Ramos (cell line): ENCODE data around the gene BICDL1.

Experiments
- in situ Hi-C: fragments of 300-500 bp; cut with MboI; formaldehyde crosslinking; loops from one replicate; pipeline ENCODE4 v1.14.3; 2022; ENCODE audit warnings: low sequenced_read_pairs; ENCODE audit not compliant: unreplicated experiment

Gene BICDL1

DNA sequence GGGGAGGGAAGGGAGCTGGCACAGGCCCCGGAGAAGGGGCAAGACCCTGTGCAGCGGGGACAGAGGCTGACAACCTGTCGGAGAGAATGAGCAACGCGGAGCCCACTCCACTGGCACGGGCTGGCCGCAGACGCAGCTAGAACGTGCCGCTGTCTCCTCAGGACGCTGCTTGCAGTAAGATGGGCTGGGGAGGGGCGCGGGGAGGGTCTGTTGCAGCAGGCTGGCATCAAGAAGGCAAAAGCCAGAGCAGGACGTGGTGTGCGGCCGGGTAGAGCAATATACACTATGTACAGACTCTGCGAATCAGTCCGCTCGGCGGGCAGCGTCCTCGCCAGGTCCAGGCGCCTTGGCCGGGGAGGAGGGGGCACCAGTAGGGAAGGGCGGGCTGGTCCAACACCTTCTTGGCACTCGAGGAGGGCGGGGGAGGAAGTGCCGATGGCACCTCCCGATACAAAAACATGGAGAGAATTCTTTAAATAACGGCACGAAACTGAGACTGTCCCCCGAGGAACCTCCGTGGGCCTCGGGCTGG, 107.7 kb downstream of the BICDL1 start:
- in situ Hi-C loops, result no loop called here

DNA sequence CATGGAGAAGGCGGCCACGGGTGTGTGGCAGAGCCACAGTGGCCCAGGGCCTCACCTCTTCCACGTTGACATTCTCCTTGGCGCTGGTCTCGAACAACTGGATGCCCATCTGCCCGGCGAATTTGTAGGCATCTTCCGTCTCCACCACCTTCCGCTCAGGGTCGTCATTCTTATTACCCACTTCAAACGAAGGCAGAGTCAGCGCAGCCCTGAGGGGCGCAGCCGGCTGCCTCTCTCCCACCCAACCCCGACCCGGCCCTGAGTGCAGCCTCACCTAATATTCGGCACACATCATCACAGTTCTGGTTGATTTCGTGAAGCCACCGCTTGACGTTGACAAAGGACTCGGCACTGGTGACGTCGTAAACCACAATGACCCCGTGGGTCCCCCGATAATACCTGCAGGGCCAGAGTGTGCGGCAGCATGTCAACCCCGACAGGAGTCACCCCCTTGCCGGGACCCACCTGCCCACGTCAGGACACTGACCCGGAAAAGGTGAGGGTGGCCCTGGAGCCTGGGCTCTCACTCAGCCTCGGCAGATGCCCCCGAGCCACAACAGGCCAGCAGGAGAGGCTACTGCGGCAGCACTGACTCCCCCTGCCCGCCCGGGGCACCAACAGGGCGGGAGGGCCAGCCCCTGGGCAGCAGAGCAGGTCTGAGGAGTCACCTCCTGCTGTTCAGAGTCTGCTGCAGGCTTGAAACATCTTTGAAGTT, 109.9 kb downstream of the BICDL1 start:
- in situ Hi-C loops, result no loop called here

DNA sequence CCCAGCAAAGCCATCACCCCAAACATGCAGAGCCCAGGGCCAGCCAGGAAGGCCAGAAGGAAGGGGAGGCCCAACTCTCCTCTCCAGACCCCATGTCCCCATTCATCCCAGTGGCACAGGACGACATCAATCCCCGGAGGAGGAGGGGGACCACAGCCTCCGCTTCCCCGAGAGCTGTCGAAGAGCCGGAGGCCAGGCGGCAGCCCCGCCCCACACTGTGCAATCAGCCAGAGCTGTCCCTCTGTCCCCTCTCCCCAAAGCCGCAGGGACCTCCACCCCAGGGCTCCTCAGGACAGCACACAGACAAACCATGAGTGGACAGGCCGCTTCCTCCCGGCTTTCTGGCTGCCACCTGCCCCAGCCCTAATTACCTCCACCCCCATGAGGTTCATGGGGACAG, 110.7 kb downstream of the BICDL1 start:
- in situ Hi-C loops, result no loop called here

DNA sequence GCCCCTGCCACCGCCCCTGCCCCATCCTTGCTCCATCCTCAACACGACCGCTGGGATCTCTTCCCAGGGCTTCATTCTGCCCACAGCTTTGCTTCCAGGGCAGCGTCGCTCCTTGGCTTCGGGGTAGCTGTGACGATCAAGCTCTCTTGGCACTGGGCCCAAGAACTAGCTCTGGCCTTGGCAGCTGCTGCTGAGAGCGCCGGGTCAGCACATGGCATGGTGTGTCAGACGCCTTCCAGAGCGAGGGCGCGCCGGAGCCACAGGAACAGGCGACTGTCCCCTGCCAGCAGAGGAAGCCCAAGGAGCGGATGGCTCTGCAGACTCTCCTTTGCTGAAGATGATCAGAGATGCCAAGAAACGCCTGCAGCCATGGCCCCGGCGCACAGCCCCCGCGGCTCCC, 111.6 kb downstream of the BICDL1 start:
- in situ Hi-C loops, result no loop called here

DNA sequence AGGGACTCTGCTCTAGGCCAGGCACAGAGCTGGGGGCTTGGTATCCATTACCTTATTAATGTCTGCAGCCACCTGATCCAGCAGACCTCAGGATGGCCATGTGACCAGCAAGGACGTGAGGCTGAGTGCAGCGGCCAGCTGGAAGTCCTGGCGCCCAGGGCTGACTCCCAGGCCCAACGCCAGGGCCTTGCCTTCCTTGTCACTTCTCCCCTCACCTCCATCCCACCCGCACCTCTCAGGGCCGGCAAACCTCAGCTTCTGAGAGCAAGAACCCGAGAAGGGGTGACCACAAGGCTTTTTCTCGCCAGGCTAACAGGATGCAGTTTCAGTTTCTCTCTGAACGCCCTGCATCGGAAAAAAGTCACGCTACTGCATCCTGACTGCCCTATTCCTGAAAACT, 112.1 kb downstream of the BICDL1 start:
- in situ Hi-C loops, result no loop called here

DNA sequence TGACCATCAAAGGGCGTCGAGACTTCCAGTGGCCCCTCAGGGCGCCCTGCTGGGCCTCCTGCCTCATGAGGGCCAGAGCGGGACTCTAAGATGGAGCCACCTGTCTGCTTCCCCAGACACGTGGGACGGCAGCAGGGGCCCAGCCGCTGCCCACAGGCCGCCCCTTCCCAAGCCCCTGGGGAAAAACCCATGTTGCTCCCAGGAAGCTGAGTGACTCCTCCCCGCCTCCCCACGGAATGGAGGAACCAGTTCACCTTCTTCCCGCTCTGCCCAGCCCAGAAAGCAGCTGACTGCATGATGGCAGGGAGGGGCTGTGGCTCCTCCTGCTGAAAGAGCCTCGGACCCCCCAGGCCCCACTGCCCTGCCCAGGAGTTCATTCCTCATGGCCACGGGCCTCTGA, 112.6 kb downstream of the BICDL1 start:
- in situ Hi-C loops, result no loop called here

DNA sequence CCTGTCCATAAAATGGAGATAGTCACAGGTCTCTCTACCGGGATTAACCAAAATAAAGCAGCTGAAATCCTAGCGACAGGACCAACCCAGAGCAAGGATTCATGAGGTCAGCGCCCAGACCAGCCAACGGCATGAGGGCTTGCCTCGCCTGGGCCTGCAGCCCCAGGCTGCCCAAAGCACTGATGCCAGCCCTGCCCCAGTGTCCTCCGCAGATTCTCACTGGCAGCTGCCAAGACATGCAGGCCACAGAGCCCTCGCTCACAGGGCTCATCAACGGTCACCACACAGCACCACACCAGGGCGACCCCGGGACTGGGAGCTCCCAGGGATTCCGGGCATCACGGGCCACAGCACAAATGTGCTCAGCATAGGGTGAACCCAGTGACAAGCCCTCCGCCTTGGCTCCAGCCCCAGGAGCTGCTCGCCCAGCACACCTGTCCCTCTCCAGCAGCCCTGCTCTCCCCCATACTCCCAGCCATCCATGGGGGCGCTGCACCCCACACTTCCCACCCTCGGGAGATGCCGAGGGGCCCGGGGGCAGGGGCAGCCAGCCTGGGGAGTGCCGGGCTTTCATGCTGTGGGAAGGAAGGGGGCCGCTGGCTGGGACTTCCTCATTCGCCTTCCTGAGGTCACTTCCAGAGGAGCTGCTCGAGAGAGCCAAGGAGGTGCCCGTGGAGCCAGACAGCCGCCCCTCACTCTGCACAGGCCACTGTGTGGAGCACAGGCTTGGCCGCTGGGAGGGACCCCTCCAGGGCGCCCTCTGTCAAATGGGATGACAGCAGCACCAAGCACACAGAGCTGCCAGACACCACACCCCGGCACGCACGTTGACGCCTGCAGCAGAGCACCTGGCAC, 113.4 kb downstream of the BICDL1 start:
- in situ Hi-C loops, result no loop called here

DNA sequence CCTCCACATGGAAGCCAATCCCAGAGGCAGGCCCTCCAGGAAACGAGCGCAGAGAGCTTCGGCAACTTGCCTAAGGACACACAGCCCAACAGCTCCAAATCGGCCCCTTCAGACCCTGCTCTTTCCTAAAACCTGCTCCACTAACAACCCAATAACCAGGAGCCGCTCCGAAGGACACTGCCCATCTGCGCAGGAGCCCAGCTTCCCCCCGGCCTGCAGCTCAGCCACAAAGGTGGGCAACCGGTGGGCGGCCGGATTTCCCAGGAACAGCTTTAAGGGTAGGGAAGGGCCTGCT, 114.0 kb downstream of the BICDL1 start:
- in situ Hi-C loops, result no loop called here

DNA sequence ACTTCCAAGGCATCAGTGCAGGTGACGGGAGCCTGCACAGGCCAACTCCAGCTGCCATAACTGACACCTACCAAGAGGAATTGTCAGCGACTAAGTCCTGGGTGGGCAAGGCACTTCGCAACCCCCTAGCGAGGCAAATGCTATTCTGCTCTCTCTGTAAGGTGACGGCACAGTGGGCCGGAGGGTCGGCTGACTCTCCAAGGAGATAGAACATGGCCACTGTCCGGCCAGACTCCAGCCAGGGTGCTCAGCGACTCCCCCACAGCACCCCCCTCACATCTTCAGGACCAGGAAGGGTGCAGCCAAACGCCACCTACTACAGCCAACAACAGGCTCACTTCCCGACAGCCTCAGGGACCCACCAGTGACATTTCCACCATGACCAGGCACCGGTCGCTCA, 114.3 kb downstream of the BICDL1 start:
- in situ Hi-C loops, result no loop called here

DNA sequence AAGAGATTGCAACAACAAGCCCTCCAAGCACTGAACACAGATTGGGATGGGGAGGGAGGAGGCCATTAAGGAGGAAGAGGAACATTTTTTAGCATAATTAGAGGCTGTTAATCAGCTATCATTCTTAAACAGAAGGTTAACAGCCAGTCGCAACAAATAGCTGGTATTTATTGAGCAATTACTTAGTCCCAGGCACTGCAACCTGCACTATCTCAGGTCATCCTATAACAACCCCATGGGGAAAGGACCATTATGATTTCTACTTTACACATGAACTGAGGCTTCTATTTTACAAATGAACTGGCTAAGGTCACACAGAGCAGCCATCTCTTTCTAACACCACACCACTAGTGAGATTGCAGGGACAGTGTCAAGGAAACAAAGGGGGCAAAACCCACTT, 117.1 kb downstream of the BICDL1 start:
- in situ Hi-C loops, result no loop called here

DNA sequence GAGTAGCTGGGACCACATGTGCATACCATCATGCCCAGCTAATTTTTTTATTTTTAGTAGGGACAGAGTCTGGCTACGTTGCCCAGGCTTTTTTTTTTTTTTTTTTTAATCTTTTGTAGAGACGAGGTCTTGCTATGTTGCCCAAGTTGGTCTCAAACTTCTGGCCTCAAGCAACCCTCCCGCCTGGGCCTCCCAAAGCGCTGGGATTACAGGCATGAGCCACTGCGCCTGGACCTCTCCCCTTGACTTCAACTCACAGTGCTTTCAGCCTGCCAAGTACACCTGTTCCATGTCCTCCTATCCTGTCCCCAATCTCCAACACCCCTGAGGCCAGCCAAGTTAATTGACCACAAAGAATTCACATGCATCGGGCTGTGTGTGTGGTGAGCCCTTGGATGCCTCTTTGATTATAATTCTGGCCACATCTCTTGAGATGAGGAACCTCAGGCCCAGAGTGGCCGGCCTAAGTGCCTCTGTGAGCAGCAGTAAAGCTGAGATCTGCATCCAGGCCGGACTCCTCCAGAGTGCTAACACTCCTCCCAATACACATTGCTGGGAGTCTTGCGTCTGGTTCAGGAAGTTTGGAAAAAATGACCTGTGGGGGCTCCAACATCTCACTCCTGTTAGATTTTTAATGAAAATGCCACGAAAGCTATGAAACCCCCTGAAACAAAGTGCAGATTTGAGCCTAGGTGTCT, 120.7 kb downstream of the BICDL1 start:
- in situ Hi-C loops, result no loop called here

DNA sequence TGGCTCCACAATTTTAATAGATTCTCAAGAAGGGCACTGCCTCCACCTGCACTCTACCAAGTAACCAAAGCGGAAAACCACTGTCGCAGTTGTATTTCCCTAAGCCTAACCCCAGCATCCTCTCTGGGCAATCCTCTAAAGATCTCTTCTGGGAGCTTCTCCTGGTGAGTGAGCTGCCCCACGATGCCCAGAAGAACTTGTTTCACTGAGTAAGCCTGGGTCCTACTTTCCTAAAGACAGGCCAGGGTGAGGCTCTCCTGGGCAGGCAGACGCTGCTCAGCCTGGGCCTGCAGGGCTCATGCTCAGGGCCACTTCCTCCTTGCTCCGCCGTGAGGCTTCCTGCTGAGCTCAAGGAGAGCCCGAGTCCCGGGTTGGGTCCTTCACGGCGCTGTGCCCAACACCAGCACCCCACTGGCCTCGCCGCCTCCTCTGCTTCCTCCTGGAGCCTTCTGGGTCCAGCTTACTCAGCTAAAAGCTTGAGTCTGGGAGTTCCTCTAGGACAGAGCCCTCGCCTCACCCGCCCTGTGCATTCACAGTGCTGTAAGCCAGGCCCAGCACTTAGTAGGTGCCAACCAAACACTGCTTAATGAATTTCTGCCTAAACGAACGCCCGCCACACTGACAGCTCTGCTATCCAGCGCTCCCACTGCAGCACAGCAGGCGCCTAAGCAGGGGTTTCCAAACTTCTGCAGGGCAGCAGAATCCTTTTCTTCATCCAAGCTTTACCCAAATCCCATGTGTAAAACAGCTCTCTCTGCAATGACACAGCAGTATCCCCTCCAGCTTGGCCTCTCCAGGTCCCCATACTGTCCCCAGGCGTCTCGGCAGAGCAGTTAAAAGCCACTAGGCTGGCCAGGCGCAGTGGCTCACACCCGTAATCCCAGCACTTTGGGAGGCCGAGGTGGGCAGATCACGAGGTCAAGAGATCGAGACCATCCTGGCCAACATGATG, 121.8 kb downstream of the BICDL1 start:
- in situ Hi-C loops, result no loop called here

DNA sequence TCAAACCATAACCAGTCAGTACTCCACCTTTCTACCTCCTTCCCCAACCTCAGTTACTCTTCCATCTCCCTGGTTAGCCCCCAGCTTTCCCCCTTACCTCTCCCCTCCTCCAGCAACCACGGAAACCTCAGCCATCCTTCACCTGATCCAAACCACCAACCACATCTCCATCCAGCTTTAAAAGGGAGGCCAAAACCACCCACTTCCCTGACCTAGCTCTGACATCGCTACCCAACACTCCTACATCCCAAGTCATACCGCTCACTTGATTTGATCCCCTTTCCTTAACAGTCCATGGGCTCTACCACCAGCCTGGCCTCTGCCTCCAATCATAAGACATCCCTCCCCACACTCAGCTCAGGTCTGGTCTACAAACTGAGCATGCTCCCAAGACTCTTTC, 126.0 kb downstream of the BICDL1 start:
- in situ Hi-C loops, result no loop called here

DNA sequence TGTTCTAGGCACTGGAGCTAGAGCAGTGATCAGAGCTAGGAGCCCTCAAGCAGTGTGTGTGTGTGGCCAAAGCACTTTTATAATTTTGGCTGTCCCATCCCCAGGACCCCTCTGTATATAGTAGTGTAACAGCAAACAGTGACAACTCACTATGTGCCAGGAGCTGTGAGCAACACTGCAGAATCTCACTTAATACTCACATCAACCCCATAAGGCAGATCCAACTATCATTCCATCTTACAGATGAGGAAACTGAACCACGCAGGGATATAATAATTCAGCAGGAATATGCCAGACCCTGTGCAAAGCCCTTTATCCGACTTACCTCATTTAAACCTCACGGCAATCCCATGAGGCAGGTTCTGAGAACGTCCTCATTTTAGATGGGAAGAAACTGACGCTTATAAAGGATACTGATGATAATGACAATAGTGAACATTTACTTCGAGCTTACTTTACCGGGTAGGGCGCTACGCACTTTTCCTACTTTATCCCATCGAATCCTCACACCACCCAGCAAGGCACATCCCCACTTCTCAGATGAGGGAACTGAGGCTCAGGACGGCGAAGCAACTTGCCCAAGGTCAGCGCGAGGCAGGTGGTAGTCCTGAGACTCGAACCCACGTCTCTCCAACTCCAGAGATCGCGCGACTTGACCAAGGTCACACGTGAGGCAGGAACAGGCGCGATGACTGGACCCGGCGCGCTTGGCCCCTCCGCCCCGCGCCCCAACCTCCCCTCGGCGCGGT, 126.8 kb downstream of the BICDL1 start:
- in situ Hi-C loops, result no loop called here

DNA sequence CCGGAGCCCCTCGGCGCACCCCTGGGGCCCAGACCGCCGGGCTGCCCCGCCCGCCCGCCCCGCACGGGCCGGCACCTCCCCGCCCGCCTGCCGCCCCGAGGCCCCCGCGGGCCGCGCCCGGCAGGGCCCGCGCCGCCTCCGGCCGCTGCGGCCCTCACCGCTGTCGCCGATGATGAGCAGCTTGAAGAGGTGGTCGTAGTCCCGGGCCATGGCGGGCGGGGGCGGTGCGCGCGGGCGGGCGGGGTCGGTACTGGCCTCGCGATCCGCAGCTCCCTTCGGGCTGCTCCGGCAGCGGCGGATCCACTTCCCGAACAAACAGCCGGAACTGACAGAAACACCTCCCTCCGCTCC, 127.4 kb downstream of the BICDL1 start, which contains the start of gene RAB35:
TSS of gene RAB35 (minus strand) at position 313 of the 351 bp plus-strand sequence. CDS start at position 210, 103 bp downstream.
- in situ Hi-C loops, result no loop called here

DNA sequence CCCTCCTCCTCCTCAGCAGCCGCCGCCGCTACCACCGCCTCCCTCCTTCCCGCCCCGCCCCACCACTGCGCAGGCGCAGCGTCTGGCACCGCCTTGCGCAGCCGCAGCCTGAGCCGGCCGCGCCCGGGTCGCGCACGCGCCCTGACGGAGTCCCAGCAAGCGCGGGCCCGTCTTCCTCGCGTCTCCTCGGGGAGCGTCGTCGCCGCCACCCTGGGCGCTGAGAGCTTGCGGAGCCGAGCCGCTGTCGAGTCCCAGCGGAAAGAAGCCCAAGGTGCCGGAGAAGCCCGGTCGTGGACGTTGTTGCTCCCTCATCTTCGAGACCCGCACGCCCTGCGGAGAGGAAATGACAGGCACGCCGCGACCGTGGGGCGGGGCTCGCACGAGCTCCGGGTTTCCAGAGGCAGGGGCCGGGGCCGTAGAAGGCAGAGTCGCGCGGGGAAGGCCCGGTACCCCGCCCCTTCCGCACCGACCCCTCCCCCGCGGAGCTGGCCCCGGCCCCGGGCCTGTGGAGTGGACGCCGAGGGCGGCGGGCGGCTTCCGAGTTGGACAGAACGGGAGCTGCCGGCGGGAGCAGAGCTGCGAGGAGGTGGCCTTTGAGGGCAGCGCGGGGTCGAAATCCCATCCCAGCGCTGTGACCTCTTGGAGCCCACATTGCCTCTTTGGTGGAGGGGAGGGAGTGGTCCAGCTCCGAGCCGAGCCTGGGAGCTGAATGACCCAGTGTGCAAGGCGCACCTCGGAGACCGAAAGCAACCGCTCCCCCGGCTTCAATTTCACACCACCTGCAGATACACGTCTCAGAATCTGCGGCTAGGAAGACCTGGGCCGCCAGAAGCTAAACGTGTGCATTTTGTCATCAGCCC, 128.0 kb downstream of the BICDL1 start:
- in situ Hi-C loops, result no loop called here

DNA sequence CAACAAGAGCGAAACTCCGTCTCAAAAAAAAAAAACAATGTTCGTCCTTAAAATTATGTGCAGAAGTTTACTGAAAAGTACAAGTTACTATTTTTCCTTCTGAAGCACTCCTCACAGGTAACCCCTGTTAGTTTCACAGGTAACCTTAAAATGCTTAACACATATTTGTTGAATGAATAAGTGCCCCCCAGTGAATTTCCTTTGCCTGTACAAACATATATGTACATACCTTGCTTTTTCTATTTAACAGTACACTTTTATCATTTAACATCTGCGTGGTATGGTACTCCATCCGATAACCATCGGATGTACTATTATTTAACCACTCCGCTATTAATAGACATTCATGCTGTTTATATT, 128.9 kb downstream of the BICDL1 start:
- in situ Hi-C loops, result no loop called here

DNA sequence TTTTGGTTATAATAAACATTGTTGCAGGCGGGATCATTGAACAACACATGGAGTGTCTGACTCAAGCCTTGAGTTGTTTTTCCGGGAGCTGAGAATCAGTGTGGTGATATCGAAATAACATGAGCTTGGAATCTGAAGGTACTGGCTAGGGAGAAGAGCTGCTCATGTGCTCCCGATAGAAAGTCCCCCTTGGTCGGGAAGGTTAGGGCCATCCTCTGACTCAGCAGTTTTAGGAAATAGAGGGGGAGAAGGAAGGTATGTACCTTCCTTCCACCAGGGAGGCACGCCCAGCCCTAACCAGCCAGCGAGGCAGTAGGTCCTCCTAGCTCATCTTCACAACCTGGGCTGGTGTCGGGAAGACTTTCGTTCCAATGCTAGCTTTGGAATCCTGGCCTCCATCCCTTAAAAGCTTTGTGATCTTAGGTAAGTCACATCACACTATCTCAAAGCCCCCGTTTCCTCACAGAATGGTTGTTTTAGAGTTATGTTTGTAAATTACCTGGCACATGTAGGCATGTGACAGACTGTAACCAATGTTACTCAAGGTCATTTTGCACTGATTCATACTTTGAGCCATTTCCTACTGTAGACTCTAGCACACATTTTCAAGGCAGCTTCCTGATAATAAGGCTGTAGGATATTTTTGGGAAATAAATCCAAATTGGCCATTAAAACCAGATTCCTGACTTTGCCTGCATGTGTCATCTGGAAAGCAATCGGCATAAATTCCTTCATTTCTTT, 129.5 kb downstream of the BICDL1 start:
- in situ Hi-C loops, result no loop called here
